Ascending aorta (tissue), 2 donors: ENCODE data around the gene TSC22D3. TPM values are rescaled to one million over a fixed set of nuclear protein-coding genes. Genes with fewer than 3 reads are reported as not detected.

Source experiments
- DNase-seq, 2 donors: peaks; one replicate each; pipeline ENCODE4 v3.0.0-alpha.2; 2019; ENCODE audit warnings: low spot score in 2 of 2
- H3K27ac ChIP-seq, 2 donors: fragments of 200-600 bp; sonication (generic); one replicate each; pipeline ENCODE4 v1.5.1; 2016 to 2017; ENCODE audit warnings: mild to moderate bottlenecking in 1 of 2
- H3K27me3 ChIP-seq: fragments of 200-600 bp; sonication (generic); one replicate; pipeline ENCODE4 v1.5.1; 2017
- H3K36me3 ChIP-seq, 2 donors: fragments of 200-600 bp; sonication (generic); one replicate each; pipeline ENCODE4 v1.5.1; 2016
- H3K4me1 ChIP-seq, 2 donors: fragments of 200-600 bp; sonication (generic); one replicate each; pipeline ENCODE4 v1.5.1; 2016 to 2017; ENCODE audit warnings: mild to moderate bottlenecking in 1 of 2
- H3K4me3 ChIP-seq, 2 donors: fragments of 200-600 bp; sonication (generic); one replicate each; pipeline ENCODE4 v1.5.1; 2016 to 2017; ENCODE audit warnings: mild to moderate bottlenecking in 1 of 2
- H3K9me3 ChIP-seq, 2 donors: fragments of 200-600 bp; sonication (generic); one replicate each; pipeline ENCODE4 v1.5.1; 2016
- CTCF ChIP-seq, 3 experiments: fragments of 200-600 bp in 2 of 3; fragments of 450-650 bp in 1 of 3; sonication (generic) in 2 of 3; IDR thresholded peaks; one replicate each; pipeline ENCODE4 v1.5.1; 2016 to 2019; ENCODE audit warnings: antibody characterized with exemption in 3 of 3, mild to moderate bottlenecking in 1 of 3, moderate library complexity in 1 of 3
- intact Hi-C: fragments of 100-400 bp; cut with DNase I; formaldehyde crosslinking; loops from one replicate; pipeline ENCODE4 v1.15.1; 2023
- total RNA-seq: library from RNA; depleted of rRNA; stranded (reverse); fragments of >200 nt; gene quantifications from one replicate; pipeline ENCODE4 v1.1.0, GENCODE V29; 2016

Gene TSC22D3
- total RNA-seq, 1 donor from 2014 or later: 630 TPM

DNA sequence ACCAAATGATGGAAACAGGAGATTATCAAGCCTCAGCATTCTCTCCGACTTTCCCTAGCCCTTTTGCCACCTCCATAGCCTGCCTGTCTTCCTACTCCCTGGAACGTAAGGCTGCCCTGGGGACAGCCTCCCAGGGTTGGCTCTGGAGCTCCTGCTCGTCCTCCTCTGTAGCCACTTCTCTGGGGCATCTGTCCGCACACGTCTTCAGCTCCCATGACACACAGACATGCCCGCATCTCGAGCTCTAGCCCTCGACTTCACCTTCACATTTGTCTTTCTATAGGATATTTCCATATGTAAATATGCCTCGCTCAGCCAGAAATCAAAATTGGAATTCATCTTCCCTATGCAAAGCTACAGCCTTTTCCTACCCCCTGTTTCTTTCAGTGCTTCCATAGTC, 67.7 kb downstream of the TSC22D3 start:
- H3K4me1 ChIP-seq: peaks cover 3 to 9% of the 10 kb centered on the region in 2 donors
- H3K36me3 ChIP-seq: no peaks in the 10 kb centered on the region
- no peaks in the 10 kb centered on the region for H3K27me3 ChIP-seq
- H3K4me3 ChIP-seq: no peak overlapping the region
- H3K9me3 ChIP-seq: no peaks in the 10 kb centered on the region
- DNase-seq: peak in 1 of 2 donors; percentile 44
- intact Hi-C loops: loop anchor here (1.0 kb wide), 1 partner anchor 28 kb away; no protein-coding TSS in a partner anchor
- no peak for TF ChIP-seq CTCF (IDR thresholded peaks at IDR 0.05)
- H3K27ac ChIP-seq: no peak overlapping the region

- H3K4me1 ChIP-seq: peaks cover under 1 to 8% of the 10 kb centered on the region in 2 donors
- no peak for TF ChIP-seq CTCF (IDR thresholded peaks at IDR 0.05)
- H3K27me3 ChIP-seq: no peaks in the 10 kb centered on the region
- intact Hi-C loops: no loop called here
- DNase-seq: peak in 1 of 2 donors; percentile 15
- no peak overlapping the region for H3K4me3 ChIP-seq
- H3K27ac ChIP-seq: no peak overlapping the region
- H3K36me3 ChIP-seq: no peaks in the 10 kb centered on the region
- H3K9me3 ChIP-seq: no peaks in the 10 kb centered on the region
Observed at GRCh38 chrX:107706309-107706708, 69.3 kb downstream of the TSC22D3 start.

- no peaks in the 10 kb centered on the region for H3K27me3 ChIP-seq
- no peaks in the 10 kb centered on the region for H3K4me1 ChIP-seq
- TF ChIP-seq CTCF (IDR thresholded peaks at IDR 0.05): no peak
- H3K36me3 ChIP-seq: no peaks in the 10 kb centered on the region
- H3K9me3 ChIP-seq: no peaks in the 10 kb centered on the region
- no peak overlapping the region for H3K27ac ChIP-seq
- H3K4me3 ChIP-seq: no peak overlapping the region
- intact Hi-C loops: no loop called here
- DNase-seq: peak in 1 of 2 donors; percentile 5
Observed at GRCh38 chrX:107704587-107704986, 71.0 kb downstream of the TSC22D3 start.

GRCh38 chrX:107704181-107704580, 71.4 kb downstream of the TSC22D3 start:
- TF ChIP-seq CTCF (IDR thresholded peaks at IDR 0.05): no peak
- H3K4me1 ChIP-seq: no peaks in the 10 kb centered on the region
- no peak overlapping the region for H3K27ac ChIP-seq
- intact Hi-C loops: no loop called here
- DNase-seq: peak in 1 of 2 donors; percentile 46
- H3K36me3 ChIP-seq: no peaks in the 10 kb centered on the region
- no peaks in the 10 kb centered on the region for H3K9me3 ChIP-seq
- no peaks in the 10 kb centered on the region for H3K27me3 ChIP-seq
- no peak overlapping the region for H3K4me3 ChIP-seq

GRCh38 chrX:107701493-107702121, 74.0 kb downstream of the TSC22D3 start:
- peaks cover 0 to 5% of the 10 kb centered on the region in 2 donors for H3K9me3 ChIP-seq
- no peaks in the 10 kb centered on the region for H3K36me3 ChIP-seq
- peak in 1 of 2 donors; percentile 46 for DNase-seq
- no peak overlapping the region for H3K27ac ChIP-seq
- H3K27me3 ChIP-seq: peaks cover 2% of the 10 kb centered on the region
- intact Hi-C loops: no loop called here
- no peaks in the 10 kb centered on the region for H3K4me1 ChIP-seq
- no peak overlapping the region for H3K4me3 ChIP-seq
- TF ChIP-seq CTCF (IDR thresholded peaks at IDR 0.05): no peak
